K562 (cell line): ENCODE data around the gene ZNF438. TPM values are rescaled to one million over a fixed set of nuclear protein-coding genes. Genes with fewer than 3 reads are reported as not detected.

Source experiments
- ATAC-seq: fragments of 200-7000 bp; cut with Tn5 transposase; 3 replicates; pipeline ENCODE4 v1.9.1; 2020; ENCODE audit warnings: moderate library complexity
- BruUV-seq: library from RNA; stranded (reverse); fragments of 400-500 nt; replicated peaks from 2 replicates; lab custom pipeline; 2021; lab: Mats Ljungman, UMichigan
- CTCF ChIA-PET: fragments of 300-600 bp; formaldehyde crosslinking; extraction: SDS; loops from one replicate; lab custom pipeline; 2021; ENCODE audit warnings: low intra/inter-chr PET ratio; lab: Yijun Ruan, JAX
- POLR2A ChIA-PET: fragments of 300-600, 350-650 bp; sonication (Branson Sonifier 250); formaldehyde crosslinking; extraction: SDS; loops from one replicate; lab custom pipeline; 2021; ENCODE audit warnings: antibody characterized with exemption, inconsistent platforms; lab: Yijun Ruan, JAX
- DNase-seq, 4 experiments: peaks; one replicate each; pipeline versions ENCODE4 v3.0.0 to v3.0.0-alpha.2; 2011 to 2018; ENCODE audit warnings: low spot score in 3 of 4, mixed read lengths in 3 of 4; ENCODE audit errors: extremely low read depth in 1 of 4
- FAIRE-seq: peaks from 2 replicates; lab custom pipeline; 2011; peaks lifted over from hg19 to GRCh38; lab: Jason Lieb, UNC
- H2AFZ ChIP-seq: 2 replicates; pipeline ENCODE4 v1.6.0; 2011; ENCODE audit warnings: low read depth, low read length, control low read depth, inconsistent platforms
- H3K27ac ChIP-seq: fragments of 200-600 bp; 3 replicates; pipeline ENCODE4 v1.8.0; 2011; ENCODE audit warnings: low read depth, mild to moderate bottlenecking, control low read depth, inconsistent platforms, low read length, moderate library complexity, mixed read lengths; ENCODE audit errors: extremely low read depth
- H3K27me3 ChIP-seq, 2 experiments: fragments of 300-600 bp in 1 of 2; 2 replicates in 1 of 2; 3 replicates in 1 of 2; pipeline versions ENCODE4 v1.6.0 to v1.8.0; 2011; ENCODE audit warnings: inconsistent platforms in 2 of 2, low read length in 2 of 2, mild to moderate bottlenecking in 1 of 2, mixed read lengths in 1 of 2, moderate library complexity in 1 of 2; ENCODE audit not compliant: control insufficient read depth in 2 of 2, insufficient read depth in 2 of 2
- H3K36me3 ChIP-seq: fragments of 300-600 bp; 3 replicates; pipeline ENCODE4 v1.8.0; 2011; ENCODE audit warnings: mild to moderate bottlenecking, low read length, inconsistent platforms; ENCODE audit not compliant: control insufficient read depth, insufficient read depth
- H3K4me1 ChIP-seq, 2 experiments: fragments of 200-600 bp in 1 of 2; replicated peaks in 1 of 2; 2 replicates in 1 of 2; 3 replicates in 1 of 2; pipeline versions ENCODE4 v1.5.1 to v1.8.0; 2011; ENCODE audit warnings: inconsistent platforms in 2 of 2, low read length in 2 of 2, mild to moderate bottlenecking in 1 of 2, mixed read lengths in 1 of 2, moderate library complexity in 1 of 2; ENCODE audit not compliant: control insufficient read depth in 2 of 2, insufficient read depth in 2 of 2
- H3K4me2 ChIP-seq: 2 replicates; pipeline ENCODE4 v1.6.1; 2011; ENCODE audit warnings: low read length, control low read depth, inconsistent platforms, mixed read lengths; ENCODE audit not compliant: insufficient read depth
- H3K4me3 ChIP-seq: fragments of 200-600 bp; sonication (generic), shearing (Covaris generic); 2 replicates; pipeline ENCODE4 v1.5.1; 2016; ENCODE audit warnings: control low read depth, inconsistent platforms
- H3K79me2 ChIP-seq: fragments of 200-600 bp; 3 replicates; pipeline ENCODE4 v1.8.0; 2011; ENCODE audit warnings: low read length, inconsistent platforms; ENCODE audit not compliant: control insufficient read depth, insufficient read depth
- H3K9ac ChIP-seq, 2 experiments: 2 replicates each; pipeline versions ENCODE4 v1.6.0 to v1.6.1; 2011; ENCODE audit warnings: low read depth in 2 of 2, low read length in 2 of 2, control low read depth in 1 of 2, inconsistent platforms in 1 of 2, mild to moderate bottlenecking in 1 of 2, mixed read lengths in 1 of 2; ENCODE audit not compliant: insufficient read depth in 1 of 2
- H3K9me1 ChIP-seq: one replicate; pipeline ENCODE4 v1.6.0; 2011; ENCODE audit warnings: inconsistent platforms, mild to moderate bottlenecking, low read length, moderate library complexity; ENCODE audit not compliant: control insufficient read depth, insufficient read depth
- H3K9me3 ChIP-seq: replicated peaks from 2 replicates; pipeline ENCODE4 v1.5.1; 2011; ENCODE audit warnings: low read depth, low read length, inconsistent platforms; ENCODE audit not compliant: control insufficient read depth, insufficient read depth
- H4K20me1 ChIP-seq: replicated peaks from 2 replicates; pipeline ENCODE4 v1.6.1; 2011; ENCODE audit warnings: low read length, inconsistent platforms, mixed read lengths; ENCODE audit not compliant: control insufficient read depth, insufficient read depth
- CBFA2T3 ChIP-seq: fragments of 450-650 bp; IDR thresholded peaks from 2 replicates; pipeline ENCODE4 v1.6.1; 2017
- CHD4 ChIP-seq: fragments of 200-600 bp; sonication (generic); IDR thresholded peaks from 3 replicates; pipeline ENCODE4 v1.6.1; 2012; ENCODE audit warnings: low read depth, mild to moderate bottlenecking, mixed read lengths, low read length, inconsistent platforms; ENCODE audit not compliant: insufficient read depth, insufficient replicate concordance, poor library complexity, severe bottlenecking
- ILK ChIP-seq: fragments of 450-650 bp; IDR thresholded peaks from 2 replicates; pipeline ENCODE4 v1.6.1; 2016; ENCODE audit warnings: missing genetic modification characterization, low read depth, mild to moderate bottlenecking, missing compliant biosample characterization, moderate library complexity, borderline replicate concordance
- JUNB ChIP-seq: fragments of 450-650 bp; formaldehyde crosslinking; conservative IDR thresholded peaks from 2 replicates; pipeline ENCODE4 v1.4.0; 2020; ENCODE audit warnings: mild to moderate bottlenecking
- MLX ChIP-seq, 2 experiments: fragments of 450-650 bp in 1 of 2; sonication (generic) in 1 of 2; formaldehyde crosslinking; conservative IDR thresholded peaks; 2 replicates each; pipeline versions ENCODE4 v1.4.0 to v1.8.1; 2020 to 2022; ENCODE audit warnings: mild to moderate bottlenecking in 1 of 2, missing genetic modification reagents in 1 of 2
- RCOR1 ChIP-seq, 2 experiments: IDR thresholded peaks; 2 replicates each; pipeline ENCODE4 v1.6.1; 2012; ENCODE audit warnings: low read depth in 2 of 2, low read length in 2 of 2, borderline replicate concordance in 1 of 2, improper control_type of control experiment in 1 of 2
- RREB1 ChIP-seq: fragments of 250-450 bp; sonication (Bioruptor Pico); IDR thresholded peaks from 2 replicates; pipeline ENCODE4 v1.4.0; 2020
- SFPQ ChIP-seq: fragments of 200-400 bp; formaldehyde crosslinking; IDR thresholded peaks from 2 replicates; pipeline ENCODE4 v1.6.1; 2017; ENCODE audit warnings: mild to moderate bottlenecking, low read depth, low read length, moderate library complexity
- ZNF277 ChIP-seq: fragments of 250-450 bp; sonication (Bioruptor Pico); IDR thresholded peaks from 2 replicates; pipeline ENCODE4 v1.8.0; 2022; ENCODE audit warnings: inconsistent platforms, mild to moderate bottlenecking, moderate library complexity, borderline replicate concordance
- WGBS: fragments of 100-300 bp; shearing (Covaris generic); methylation state at CpG from one replicate; pipeline ENCODE4 v1.1.6; 2016; ENCODE audit warnings: low coverage, mixed read lengths; ENCODE audit not compliant: insufficient coverage; ENCODE audit errors: missing lambda C conversion rate; 5-methylcytosine and 5-hydroxymethylcytosine counted together
- in situ Hi-C: fragments of 300-500 bp; cut with MboI; formaldehyde crosslinking; loops from 4 replicates; pipeline ENCODE4 v1.15.0; 2018; ENCODE audit warnings: inconsistent platforms, mixed read lengths
- intact Hi-C: fragments of 100-400 bp; cut with micrococcal nuclease; formaldehyde crosslinking; loops from 2 replicates; pipeline ENCODE4 v1.14.2; 2022
- polyA plus RNA-seq, 8 experiments: library from polyadenylated mRNA; depleted of rRNA in 4 of 8; stranded (reverse) in 5 of 8; unstranded in 3 of 8; fragments of >200 nt; fragmentation: Nextera tagmentation in 2 of 8; fragmentation: Illumina TruSeq in 1 of 8; extraction: Ambion mirVana in 2 of 8; extraction: Trizol in 1 of 8; gene quantifications; 2 replicates each; pipeline versions ENCODE4 v1.2.1 to v1.2.3, GENCODE V29; 2011 to 2014; ENCODE audit warnings: inconsistent platforms in 1 of 8, missing spikeins in 1 of 8
- total RNA-seq, 7 experiments: library from RNA; depleted of rRNA in 6 of 7; stranded (reverse); fragments of >200 nt in 6 of 7; fragmentation: Illumina TruSeq in 2 of 7; extraction: Trizol in 2 of 7; gene quantifications; 2 replicates each; pipeline versions ENCODE4 v1.2.1 to v1.2.3, GENCODE V29; 2011 to 2021; ENCODE audit warnings: low replicate concordance in 1 of 7

ZNF438 gene
- total and polyA plus RNA-seq, 9 of the 15 experiments (the other 6 are each of a cell fraction or from before 2014, with no cell fraction given) = 0.45 to 1.5 (median 0.91) TPM

- no peak for TF ChIP-seq CHD4
Measured at GRCh38 chr10:30839652-30840051, 192.0 kb downstream of the ZNF438 start (continued).

- no peaks in the 10 kb centered on the region for H3K9me3 ChIP-seq
- intact Hi-C loops (no loop called here), in situ Hi-C loops (no loop called here)
- DNase-seq (no peak), FAIRE-seq (no peak), ATAC-seq (no peak)
- peaks cover 6 to 31% of the 10 kb centered on the region in 2 experiments; a peak in 4 of 5 replicates for H3K27me3 ChIP-seq
- H3K4me2 ChIP-seq = no peak overlapping the region
- H4K20me1 ChIP-seq = no peaks in the 10 kb centered on the region
- H3K36me3 ChIP-seq = no peaks in the 10 kb centered on the region
- no peak overlapping the region for H3K27ac ChIP-seq
- POLR2A ChIA-PET = no interaction called here
- CTCF ChIA-PET = no interaction called here
- H3K9ac ChIP-seq = no peak overlapping the region
- 4% methylated on average over 2 of the region's 2 CpGs for WGBS
- no peaks in the 10 kb centered on the region for H3K4me1 ChIP-seq
- peaks cover 4% of the 10 kb centered on the region for H3K9me1 ChIP-seq
- H2AFZ ChIP-seq = no peak overlapping the region
- BruUV-seq = no TSS peak
- H3K79me2 ChIP-seq = no peaks in the 10 kb centered on the region
- no peak overlapping the region for H3K4me3 ChIP-seq
- TF ChIP-seq SFPQ (no peak), RCOR1 (IDR thresholded peaks at IDR 0.05; ENCODE audit: borderline replicate concordance in 1 of 2, low read depth in 2 of 2, low read length in 2 of 2) (no peak), RREB1 (CRISPR knock-in tag) (no peak), CBFA2T3 (no peak), JUNB (CRISPR knock-in tag) (no peak), ZNF277 (CRISPR knock-in tag) (no peak), ILK (tag) (no peak), MLX (CRISPR knock-in tag; conservative IDR thresholded peaks at IDR 0.05) (no peak)
Measured at GRCh38 chr10:30836406-30836805, 195.3 kb downstream of the ZNF438 start.
